Measurements from ENCODE around the gene ANKRD37. TPM values are rescaled to one million over a fixed set of nuclear protein-coding genes. Genes with fewer than 3 reads are reported as not detected.

Gene ANKRD37
- total RNA-seq, 1 donor from 2014 or later, result 18.0 TPM

DNA sequence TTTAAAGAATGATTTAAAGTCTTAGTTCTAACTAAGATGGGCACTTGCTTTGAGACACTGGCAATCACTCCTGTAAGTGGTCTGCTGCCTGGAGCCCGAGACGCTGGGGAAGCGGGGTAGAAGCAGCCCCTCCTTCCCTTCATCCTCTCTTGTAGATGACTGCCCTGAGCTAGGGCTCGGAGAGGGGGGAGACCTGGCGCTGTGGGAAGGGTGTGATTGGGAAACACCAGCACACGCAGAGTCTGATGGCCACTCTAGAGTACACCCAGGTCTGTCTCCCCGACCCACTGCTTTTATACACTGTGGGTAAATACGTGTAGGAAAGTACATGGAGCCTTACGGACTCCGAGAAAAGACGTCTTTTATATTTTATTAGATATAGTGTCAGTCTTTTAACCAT is 24.9 kb upstream of the ANKRD37 start:
- H3K4me1 ChIP-seq, result no peaks in the 10 kb centered on the region
- TF ChIP-seq, protein P1, sequence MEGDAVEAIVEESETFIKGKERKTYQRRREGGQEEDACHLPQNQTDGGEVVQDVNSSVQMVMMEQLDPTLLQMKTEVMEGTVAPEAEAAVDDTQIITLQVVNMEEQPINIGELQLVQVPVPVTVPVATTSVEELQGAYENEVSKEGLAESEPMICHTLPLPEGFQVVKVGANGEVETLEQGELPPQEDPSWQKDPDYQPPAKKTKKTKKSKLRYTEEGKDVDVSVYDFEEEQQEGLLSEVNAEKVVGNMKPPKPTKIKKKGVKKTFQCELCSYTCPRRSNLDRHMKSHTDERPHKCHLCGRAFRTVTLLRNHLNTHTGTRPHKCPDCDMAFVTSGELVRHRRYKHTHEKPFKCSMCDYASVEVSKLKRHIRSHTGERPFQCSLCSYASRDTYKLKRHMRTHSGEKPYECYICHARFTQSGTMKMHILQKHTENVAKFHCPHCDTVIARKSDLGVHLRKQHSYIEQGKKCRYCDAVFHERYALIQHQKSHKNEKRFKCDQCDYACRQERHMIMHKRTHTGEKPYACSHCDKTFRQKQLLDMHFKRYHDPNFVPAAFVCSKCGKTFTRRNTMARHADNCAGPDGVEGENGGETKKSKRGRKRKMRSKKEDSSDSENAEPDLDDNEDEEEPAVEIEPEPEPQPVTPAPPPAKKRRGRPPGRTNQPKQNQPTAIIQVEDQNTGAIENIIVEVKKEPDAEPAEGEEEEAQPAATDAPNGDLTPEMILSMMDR (IDR thresholded peaks at IDR 0.05; ENCODE audit: borderline replicate concordance), result no peak
- H3K27me3 ChIP-seq (ENCODE audit: low read depth), result no peaks in the 10 kb centered on the region
- H3K9me3 ChIP-seq (replicated peaks), result no peaks in the 10 kb centered on the region
- peaks cover 27% of the 10 kb centered on the region for H3K36me3 ChIP-seq
- DNase-seq, result no peak
- H3K27ac ChIP-seq (replicated peaks), result no peak overlapping the region
- intact Hi-C loops (cut with micrococcal nuclease), result no loop called here
- H3K4me3 ChIP-seq, result no peak overlapping the region

DNA sequence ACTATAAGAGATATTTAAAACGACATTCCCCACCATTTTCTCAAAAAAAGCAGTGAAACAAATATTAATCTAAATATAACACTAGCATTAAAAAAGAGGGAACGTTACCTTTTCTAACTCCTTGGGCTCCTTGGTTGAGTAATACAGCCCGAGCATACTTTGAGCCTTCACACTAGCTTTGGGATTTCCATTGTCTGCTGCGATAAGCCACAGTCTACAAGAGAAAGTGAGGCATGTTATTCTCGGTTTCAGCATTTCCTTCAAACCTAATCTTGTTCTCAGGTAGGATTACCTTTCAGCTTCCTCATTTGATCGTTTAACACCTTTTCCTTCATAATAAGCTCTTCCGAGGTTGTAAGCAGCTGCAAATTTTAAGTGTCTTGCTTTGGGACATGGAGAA is 22.6 kb upstream of the ANKRD37 start:
- Histone ChIP-seq H3K36me3 (peaks cover 24% of the 10 kb centered on the region), H3K4me1 (no peaks in the 10 kb centered on the region), H3K27me3 (ENCODE audit: low read depth) (no peaks in the 10 kb centered on the region), H3K27ac (replicated peaks) (no peak overlapping the region), H3K9me3 (replicated peaks) (no peaks in the 10 kb centered on the region), H3K4me3 (no peak overlapping the region)
- intact Hi-C loops (cut with micrococcal nuclease), result no loop called here
- TF ChIP-seq, protein P1 (IDR thresholded peaks at IDR 0.05; ENCODE audit: borderline replicate concordance), result no peak
- no peak for DNase-seq

GRCh38 chr4:185374573-185374972 is 22.1 kb upstream of the ANKRD37 start:
- Histone ChIP-seq H3K9me3 (replicated peaks) (no peaks in the 10 kb centered on the region), H3K4me1 (no peaks in the 10 kb centered on the region), H3K4me3 (no peak overlapping the region), H3K27me3 (ENCODE audit: low read depth) (no peaks in the 10 kb centered on the region), H3K27ac (replicated peaks) (no peak overlapping the region), H3K36me3 (peaks cover 24% of the 10 kb centered on the region)
- intact Hi-C loops (cut with micrococcal nuclease), result no loop called here
- DNase-seq, result no peak
- TF ChIP-seq, protein P1 (IDR thresholded peaks at IDR 0.05; ENCODE audit: borderline replicate concordance), result no peak

- no peak for DNase-seq
- Histone ChIP-seq H3K27me3 (ENCODE audit: low read depth) (no peaks in the 10 kb centered on the region), H3K4me1 (no peaks in the 10 kb centered on the region), H3K9me3 (replicated peaks) (peaks cover 10% of the 10 kb centered on the region), H3K27ac (replicated peaks) (no peak overlapping the region), H3K4me3 (no peak overlapping the region), H3K36me3 (no peaks in the 10 kb centered on the region)
- TF ChIP-seq, protein P1 (IDR thresholded peaks at IDR 0.05; ENCODE audit: borderline replicate concordance), result no peak
- intact Hi-C loops (cut with micrococcal nuclease), result no loop called here
These were observed 18.4 kb upstream of the ANKRD37 start for GRCh38 chr4:185378264-185378663.

GRCh38 chr4:185379326-185380295 is 17.0 kb upstream of the ANKRD37 start:
- TF ChIP-seq, protein P1 (IDR thresholded peaks at IDR 0.05; ENCODE audit: borderline replicate concordance), result no peak
- H3K27me3 ChIP-seq (ENCODE audit: low read depth), result no peaks in the 10 kb centered on the region
- no peak overlapping the region for H3K27ac ChIP-seq (replicated peaks)
- H3K4me3 ChIP-seq, result no peak overlapping the region
- peaks cover 10% of the 10 kb centered on the region for H3K9me3 ChIP-seq (replicated peaks)
- intact Hi-C loops (cut with micrococcal nuclease), result no loop called here
- H3K36me3 ChIP-seq, result no peaks in the 10 kb centered on the region
- no peaks in the 10 kb centered on the region for H3K4me1 ChIP-seq
- DNase-seq, result no peak

Measured in left ventricle myocardium inferior (tissue), 1 donor.